Karpas-422 (cell line): ENCODE results near the gene PIK3R5. TPM values are rescaled to one million over a fixed set of nuclear protein-coding genes. Genes with fewer than 3 reads are reported as not detected.

Source experiments
- total RNA-seq: library from RNA; depleted of rRNA; stranded (reverse); fragments of >200 nt; shearing (Covaris generic); gene quantifications from 2 replicates; pipeline ENCODE4 v1.2.3, GENCODE V29; 2014; ENCODE audit warnings: low replicate concordance; rRNA removed

PIK3R5 gene
- total RNA-seq, 1 experiment from 2014 or later = not detected

Other genes with a start within 250 kb of the PIK3R5 start
- gene CCDC42, start 220.9 kb downstream of the PIK3R5 start, total RNA-seq = not detected in 2 replicates
- gene SPDYE4, start 207.2 kb downstream of the PIK3R5 start, total RNA-seq = not detected in 2 replicates
- gene MFSD6L, start 166.3 kb downstream of the PIK3R5 start, total RNA-seq = not detected in 2 replicates
- not detected in 2 replicates for gene PIK3R6, start 98.0 kb downstream of the PIK3R5 start, total RNA-seq
- not detected in 2 replicates for gene NTN1, start 55.8 kb upstream of the PIK3R5 start, total RNA-seq